Measurements from ENCODE around the gene PPP2R2C.

DNA sequence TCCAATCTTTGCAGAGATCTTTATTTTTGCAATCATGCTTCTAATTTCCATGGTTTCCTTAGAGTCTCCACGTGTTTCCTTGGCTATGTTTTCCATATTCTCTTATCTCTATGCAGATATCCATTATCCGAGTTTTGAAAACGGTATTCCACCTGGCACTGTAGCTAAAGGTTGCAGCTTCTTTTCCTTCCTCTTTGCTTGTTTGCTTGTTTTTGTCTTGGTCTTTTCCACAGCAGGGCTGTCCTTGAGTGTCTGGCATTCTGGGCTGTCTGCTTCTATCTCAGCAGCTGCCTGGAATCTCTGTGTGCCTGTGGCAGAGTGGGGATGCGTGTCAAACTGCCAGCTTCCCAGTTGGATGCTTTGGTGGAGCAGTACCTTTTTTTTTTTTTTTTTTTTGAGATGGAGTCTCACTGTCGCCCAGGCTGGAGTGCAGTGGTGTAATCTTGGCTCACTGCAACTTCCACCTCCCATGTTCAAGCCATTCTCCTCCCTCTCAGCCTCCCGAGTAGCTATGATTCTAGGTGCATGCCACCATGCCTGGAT is 155.9 kb downstream of the PPP2R2C start:
- TF ChIP-seq POLR2A (conservative IDR thresholded peaks at IDR 0.05): no peak
- TF ChIP-seq KLF13 (tag; IDR thresholded peaks at IDR 0.05; ENCODE audit: borderline replicate concordance, low read depth): no peak
- TF ChIP-seq FOS (IDR thresholded peaks at IDR 0.05; ENCODE audit: extremely low read depth, insufficient read length): no peak
